SJSA1 (cell line): ENCODE data around the gene RCC2. TPM values are rescaled to one million over a fixed set of nuclear protein-coding genes. Genes with fewer than 3 reads are reported as not detected.

ENCODE experiments used
- DNase-seq, 2 experiments: peaks; one replicate each; pipeline ENCODE4 v3.0.0-alpha.2; 2015 to 2020; ENCODE audit warnings: low spot score in 2 of 2, low read depth in 1 of 2
- H3K27ac ChIP-seq: fragments of 250-450 bp; sonication (Bioruptor Pico); 2 replicates; pipeline ENCODE4 v1.5.1; 2020; ENCODE audit warnings: mild to moderate bottlenecking, moderate library complexity
- H3K27me3 ChIP-seq: fragments of 250-450 bp; sonication (Bioruptor Pico); replicated peaks from 2 replicates; pipeline ENCODE4 v1.5.1; 2020; ENCODE audit warnings: mild to moderate bottlenecking, moderate library complexity
- H3K36me3 ChIP-seq: fragments of 250-450 bp; sonication (Bioruptor Pico); 2 replicates; pipeline ENCODE4 v1.5.1; 2020; ENCODE audit warnings: mild to moderate bottlenecking
- H3K4me1 ChIP-seq: fragments of 250-450 bp; sonication (Bioruptor Pico); replicated peaks from 2 replicates; pipeline ENCODE4 v1.6.1; 2021; ENCODE audit warnings: mild to moderate bottlenecking
- H3K4me3 ChIP-seq: fragments of 250-450 bp; sonication (Bioruptor Pico); 2 replicates; pipeline ENCODE4 v1.5.1; 2020; ENCODE audit warnings: mild to moderate bottlenecking
- H3K9me3 ChIP-seq: fragments of 250-450 bp; sonication (Bioruptor Pico); replicated peaks from 2 replicates; pipeline ENCODE4 v1.5.1; 2020; ENCODE audit warnings: mild to moderate bottlenecking
- total RNA-seq: library from RNA; depleted of rRNA; stranded (reverse); fragments of >200 nt; shearing (Covaris generic); gene quantifications from 2 replicates; pipeline ENCODE4 v1.2.3, GENCODE V29; 2014; rRNA removed

The RCC2 gene
- total RNA-seq, 1 experiment from 2014 or later, result 98.5 TPM

DNA sequence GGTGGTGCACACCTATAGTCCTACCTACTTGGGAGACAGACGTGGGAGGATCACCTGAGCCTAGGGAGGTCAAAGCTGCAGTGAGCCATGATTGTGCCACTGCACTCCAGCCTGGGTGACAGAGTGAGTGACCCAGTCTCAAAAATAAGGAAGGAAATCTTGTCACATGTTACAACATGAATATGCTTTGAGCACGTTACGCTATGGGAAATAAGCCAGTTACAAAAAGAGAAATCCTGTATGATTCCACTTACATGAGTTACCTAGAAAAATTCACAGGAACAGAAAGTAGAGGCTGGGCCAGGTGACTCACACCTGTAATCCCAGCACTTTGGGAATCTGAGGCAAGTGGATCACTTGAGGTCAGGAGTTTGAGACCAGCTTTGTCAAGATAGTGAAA, 74.2 kb downstream of the RCC2 start:
- no peaks in the 10 kb centered on the region; the same call in none of the 2 replicates for H3K27me3 ChIP-seq
- no peak overlapping the region for H3K27ac ChIP-seq
- no peak for DNase-seq
- H3K4me1 ChIP-seq, result no peaks in the 10 kb centered on the region
- H3K36me3 ChIP-seq, result no peaks in the 10 kb centered on the region
- no peak overlapping the region for H3K4me3 ChIP-seq
- H3K9me3 ChIP-seq, result no peaks in the 10 kb centered on the region

GRCh38 chr1:17363771-17364170, 75.7 kb downstream of the RCC2 start:
- H3K36me3 ChIP-seq, result no peaks in the 10 kb centered on the region
- no peaks in the 10 kb centered on the region for H3K9me3 ChIP-seq
- no peak overlapping the region for H3K4me3 ChIP-seq
- no peaks in the 10 kb centered on the region for H3K4me1 ChIP-seq
- no peaks in the 10 kb centered on the region; the same call in none of the 2 replicates for H3K27me3 ChIP-seq
- DNase-seq, result no peak
- no peak overlapping the region for H3K27ac ChIP-seq

GRCh38 chr1:17363351-17363750, 76.1 kb downstream of the RCC2 start:
- no peaks in the 10 kb centered on the region for H3K9me3 ChIP-seq
- H3K36me3 ChIP-seq, result no peaks in the 10 kb centered on the region
- no peak for DNase-seq
- no peak overlapping the region for H3K4me3 ChIP-seq
- H3K27me3 ChIP-seq, result no peaks in the 10 kb centered on the region; the same call in none of the 2 replicates
- H3K27ac ChIP-seq, result no peak overlapping the region
- H3K4me1 ChIP-seq, result no peaks in the 10 kb centered on the region

- DNase-seq, result no peak
- Histone ChIP-seq H3K4me1 (no peaks in the 10 kb centered on the region), H3K27me3 (no peaks in the 10 kb centered on the region; the same call in 1 of the 2 replicates), H3K4me3 (no peak overlapping the region), H3K27ac (no peak overlapping the region), H3K9me3 (no peaks in the 10 kb centered on the region), H3K36me3 (no peaks in the 10 kb centered on the region)
These were observed 77.8 kb downstream of the RCC2 start for GRCh38 chr1:17361687-17362086.

DNA sequence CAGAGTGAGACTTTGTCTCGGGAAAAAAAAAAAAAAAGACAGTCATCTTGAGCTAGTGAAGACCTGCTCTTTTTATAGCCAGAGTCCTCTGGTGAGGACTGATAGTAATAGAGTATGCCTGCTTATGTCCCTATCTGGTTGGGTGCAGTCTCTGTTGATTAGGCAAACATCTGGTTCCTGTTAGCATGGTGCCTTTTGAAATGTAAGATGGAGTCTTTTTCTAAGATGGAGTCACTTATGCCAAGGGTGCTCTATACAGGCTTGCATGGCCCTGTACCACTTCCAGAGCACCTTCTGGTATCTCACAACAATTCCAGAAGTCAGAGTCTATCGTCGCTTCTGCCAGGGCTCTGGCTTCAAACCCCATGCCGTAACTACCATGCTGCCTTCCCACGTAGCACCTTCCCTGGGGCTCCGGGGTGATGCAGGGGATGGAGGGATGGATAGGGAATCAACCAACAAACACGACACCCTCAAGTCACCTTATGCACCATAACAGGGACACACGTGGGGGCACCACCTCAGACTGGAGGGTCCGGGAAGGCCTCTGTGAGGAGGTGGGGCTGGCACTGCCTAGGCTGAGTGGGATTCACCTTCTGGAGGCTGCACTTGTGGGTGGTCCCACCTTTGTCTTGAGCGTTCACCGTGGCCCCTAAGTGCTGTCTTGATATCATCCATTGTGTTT, 79.1 kb downstream of the RCC2 start:
- H3K27ac ChIP-seq, result no peak overlapping the region
- H3K9me3 ChIP-seq, result no peaks in the 10 kb centered on the region
- no peaks in the 10 kb centered on the region for H3K4me1 ChIP-seq

DNA sequence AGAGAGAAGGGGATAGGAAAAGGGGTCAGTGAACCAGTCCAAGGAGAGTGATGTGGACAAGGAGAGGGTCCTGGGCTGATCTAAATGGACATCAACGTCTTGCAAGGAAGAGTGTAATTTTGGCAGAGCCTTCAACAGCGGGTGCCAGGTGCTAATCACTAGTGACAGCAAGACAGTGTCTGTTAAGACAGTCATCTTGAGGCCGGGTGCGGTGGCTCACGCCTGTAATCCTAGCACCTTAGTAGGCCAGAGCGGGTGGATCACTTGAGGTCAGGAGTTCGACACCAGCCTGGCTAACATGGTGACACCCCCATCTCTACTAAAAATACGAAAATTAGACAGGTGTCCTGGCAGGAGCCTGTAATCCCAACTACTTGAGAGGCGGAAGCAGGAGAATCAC, 79.7 kb downstream of the RCC2 start:
- DNase-seq, result no peak
- H3K9me3 ChIP-seq, result no peaks in the 10 kb centered on the region
- no peaks in the 10 kb centered on the region for H3K27me3 ChIP-seq
- no peaks in the 10 kb centered on the region for H3K4me1 ChIP-seq
- H3K27ac ChIP-seq, result no peak overlapping the region
- H3K36me3 ChIP-seq, result no peaks in the 10 kb centered on the region
- H3K4me3 ChIP-seq, result no peak overlapping the region

More for the DNA sequence above, 79.1 kb downstream of the RCC2 start:
- Histone ChIP-seq H3K36me3 (no peaks in the 10 kb centered on the region), H3K4me3 (no peak overlapping the region), H3K27me3 (no peaks in the 10 kb centered on the region)
- DNase-seq, result no peak

GRCh38 chr1:17359031-17359430, 80.4 kb downstream of the RCC2 start:
- Histone ChIP-seq H3K9me3 (no peaks in the 10 kb centered on the region), H3K4me1 (no peaks in the 10 kb centered on the region), H3K36me3 (no peaks in the 10 kb centered on the region), H3K27me3 (no peaks in the 10 kb centered on the region), H3K4me3 (no peak overlapping the region), H3K27ac (no peak overlapping the region)
- no peak for DNase-seq

GRCh38 chr1:17358557-17358956, 80.9 kb downstream of the RCC2 start:
- Histone ChIP-seq H3K27me3 (no peaks in the 10 kb centered on the region), H3K27ac (no peak overlapping the region), H3K36me3 (no peaks in the 10 kb centered on the region), H3K4me1 (no peaks in the 10 kb centered on the region), H3K9me3 (no peaks in the 10 kb centered on the region), H3K4me3 (no peak overlapping the region)
- no peak for DNase-seq

Other genes with a start within 250 kb of the RCC2 start
- 0.34 and 1.5 TPM in 2 replicates for gene PADI1, start 234.5 kb downstream of the RCC2 start, total RNA-seq
- gene PADI3, start 190.6 kb downstream of the RCC2 start, total RNA-seq, result 1.0 and 3.6 TPM in 2 replicates
- not detected in 2 replicates for gene PADI4, start 131.5 kb downstream of the RCC2 start, total RNA-seq
- not detected in 2 replicates for gene PADI6, start 67.5 kb downstream of the RCC2 start, total RNA-seq
- gene ARHGEF10L, start 100.0 kb upstream of the RCC2 start, total RNA-seq, result 12.8 and 13.6 TPM in 2 replicates